A673 (cell line): ENCODE data around the gene RNF212B. TPM values are rescaled to one million over a fixed set of nuclear protein-coding genes. Genes with fewer than 3 reads are reported as not detected.

Experiments
- BruUV-seq: library from RNA; stranded (reverse); fragments of 400-500 nt; replicated peaks from 2 replicates; lab custom pipeline; 2021; lab: Mats Ljungman, UMichigan
- CTCF ChIA-PET: fragments of 300-600 bp; sonication (Branson Sonifier 250); formaldehyde crosslinking; loops from one replicate; lab custom pipeline; 2022; ENCODE audit warnings: antibody characterized with exemption; lab: Charles Lee
- POLR2A ChIA-PET: fragments of 300-600 bp; sonication (Branson Sonifier 250); formaldehyde crosslinking; loops from one replicate; lab custom pipeline; 2022; ENCODE audit warnings: antibody characterized with exemption; ENCODE audit not compliant: low non-redundant PET; lab: Charles Lee
- DNase-seq: peaks from one replicate; pipeline ENCODE4 v3.0.0-alpha.2; 2015; ENCODE audit warnings: low spot score
- H3K27ac ChIP-seq: fragments of 200-600 bp; sonication (generic); 2 replicates; pipeline ENCODE4 v1.5.1; 2016; ENCODE audit warnings: mixed run types, low read depth, mild to moderate bottlenecking, mixed read lengths, antibody characterized with exemption, low read length; ENCODE audit not compliant: poor library complexity, severe bottlenecking
- H3K27me3 ChIP-seq: fragments of 200-600 bp; sonication (generic); replicated peaks from 2 replicates; pipeline ENCODE4 v1.6.1; 2017; ENCODE audit warnings: mixed run types, low read depth, mild to moderate bottlenecking, mixed read lengths, antibody characterized with exemption, low read length; ENCODE audit not compliant: insufficient read depth, poor library complexity
- H3K36me3 ChIP-seq: fragments of 200-600 bp; sonication (generic); 2 replicates; pipeline ENCODE4 v1.6.1; 2016; ENCODE audit warnings: mixed run types, mild to moderate bottlenecking, mixed read lengths, antibody characterized with exemption, low read length; ENCODE audit not compliant: insufficient read depth, poor library complexity, severe bottlenecking
- H3K4me1 ChIP-seq: fragments of 200-600 bp; sonication (generic); 2 replicates; pipeline ENCODE4 v1.6.1; 2017; ENCODE audit warnings: mixed run types, mild to moderate bottlenecking, mixed read lengths, antibody characterized with exemption, low read length; ENCODE audit not compliant: insufficient read depth, poor library complexity, severe bottlenecking
- H3K4me3 ChIP-seq: fragments of 200-600 bp; sonication (generic); 2 replicates; pipeline ENCODE4 v1.5.1; 2016; ENCODE audit warnings: low read depth, mixed run types, mild to moderate bottlenecking, mixed read lengths, low read length; ENCODE audit not compliant: poor library complexity, severe bottlenecking
- H3K9me3 ChIP-seq: fragments of 200-600 bp; sonication (generic); 2 replicates; pipeline ENCODE4 v1.6.1; 2016; ENCODE audit warnings: mixed run types, low read depth, mild to moderate bottlenecking, mixed read lengths, antibody characterized with exemption, low read length; ENCODE audit not compliant: poor library complexity, severe bottlenecking
- CTCF ChIP-seq: fragments of 300-800, 200-600 bp; sonication (generic); conservative IDR thresholded peaks from 2 replicates; pipeline ENCODE4 v1.5.1; 2017; ENCODE audit warnings: low read depth, mild to moderate bottlenecking, antibody characterized with exemption, low read length, moderate library complexity, mixed read lengths
- EZH2 ChIP-seq: fragments of 200-600 bp; sonication (generic); IDR thresholded peaks from 2 replicates; pipeline ENCODE4 v1.6.1; 2017; ENCODE audit warnings: borderline replicate concordance, low read depth, mild to moderate bottlenecking, mixed read lengths, antibody characterized with exemption, low read length; ENCODE audit not compliant: poor library complexity, severe bottlenecking
- intact Hi-C: fragments of 100-400 bp; cut with micrococcal nuclease; formaldehyde crosslinking; loops from one replicate; pipeline ENCODE4 v1.10.0; 2022; ENCODE audit not compliant: unreplicated experiment
- total RNA-seq: library from RNA; stranded (reverse); gene quantifications from 2 replicates; pipeline ENCODE4 v1.2.3, GENCODE V29; 2021

Gene RNF212B
- total RNA-seq, 1 experiment from 2014 or later, result not detected

- DNase-seq, result no peak
- ChIA-PET CTCF (interaction anchor here (1.2 kb wide), 1 partner anchor 122 kb away, joined by 3 read pairs; no protein-coding TSS in a partner anchor), POLR2A (no interaction called here)
- no peaks in the 10 kb centered on the region for H3K9me3 ChIP-seq
- peaks cover 5% of the 10 kb centered on the region for H3K4me1 ChIP-seq
- intact Hi-C loops, result no loop called here
- TF ChIP-seq EZH2, result no peak
- no peak for TF ChIP-seq CTCF
- no TSS peak for BruUV-seq
- H3K36me3 ChIP-seq, result no peaks in the 10 kb centered on the region
- H3K4me3 ChIP-seq, result no peak overlapping the region
- H3K27me3 ChIP-seq, result no peaks in the 10 kb centered on the region
- H3K27ac ChIP-seq, result no peak overlapping the region
These were observed 4.3 kb downstream of the RNF212B start for GRCh38 chr14:23242076-23242475.

- CTCF ChIA-PET, result no interaction called here
- no TSS peak for BruUV-seq
These were observed 5.3 kb downstream of the RNF212B start for GRCh38 chr14:23243066-23243465.

GRCh38 chr14:23245282-23245681, 7.5 kb downstream of the RNF212B start:
- no peak for TF ChIP-seq EZH2
- TF ChIP-seq CTCF, result no peak
- BruUV-seq, result no TSS peak
- H3K9me3 ChIP-seq, result no peaks in the 10 kb centered on the region
- no peak for DNase-seq
- CTCF ChIA-PET, result no interaction called here
- POLR2A ChIA-PET, result no interaction called here
- no peak overlapping the region for H3K4me3 ChIP-seq
- intact Hi-C loops, result no loop called here
- no peaks in the 10 kb centered on the region for H3K36me3 ChIP-seq
- H3K27ac ChIP-seq, result no peak overlapping the region
- H3K27me3 ChIP-seq, result no peaks in the 10 kb centered on the region
- no peaks in the 10 kb centered on the region for H3K4me1 ChIP-seq

More at GRCh38 chr14:23243066-23243465, 5.3 kb downstream of the RNF212B start:
- no peaks in the 10 kb centered on the region for H3K36me3 ChIP-seq
- intact Hi-C loops, result no loop called here
- no peak overlapping the region for H3K4me3 ChIP-seq
- POLR2A ChIA-PET, result no interaction called here
- peaks cover 1% of the 10 kb centered on the region for H3K4me1 ChIP-seq
- no peaks in the 10 kb centered on the region for H3K27me3 ChIP-seq
- H3K27ac ChIP-seq, result no peak overlapping the region
- TF ChIP-seq CTCF (no peak), EZH2 (no peak)
- H3K9me3 ChIP-seq, result no peaks in the 10 kb centered on the region
- DNase-seq, result no peak
